Activated CD4-positive, alpha-beta T cell treated with anti-CD3 and anti-CD28 coated beads for 36 hours (primary cell): Measurements from ENCODE around the gene KDM4F. TPM values are rescaled to one million over a fixed set of nuclear protein-coding genes. Genes with fewer than 3 reads are reported as not detected.

Source experiments
- total RNA-seq, 2 experiments: library from RNA; stranded (reverse); gene quantifications; one replicate each; pipeline ENCODE4 v1.2.3, GENCODE V29; 2021

KDM4F gene
- total RNA-seq, 2 experiments from 2014 or later = not detected

Other genes starting within 250 kb of the KDM4F start
- 10 to 100 TPM; 74.7 to 85.0 TPM for gene CWC15, start 75.9 kb upstream of the KDM4F start, total RNA-seq
- 1 to 10 TPM; 1.5 to 1.8 TPM for gene KDM4D, start 75.7 kb upstream of the KDM4F start, total RNA-seq
- gene KDM4E, start 24.2 kb upstream of the KDM4F start, total RNA-seq = not detected
- gene SRSF8, start 17.5 kb downstream of the KDM4F start, total RNA-seq = 10 to 100 TPM; 23.7 to 26.5 TPM
- 10 to 100 TPM; 11.1 to 13.1 TPM for gene ENDOD1, start 40.4 kb downstream of the KDM4F start, total RNA-seq
- gene SESN3, start 181.8 kb downstream of the KDM4F start, total RNA-seq = 10 to 100 TPM in 1 of 2 experiments, 1 to 10 TPM in 1; 8.4 to 12.3 TPM